Smooth muscle cell (in vitro differentiated cells): Measurements from ENCODE around the gene WTIP. TPM values are rescaled to one million over a fixed set of nuclear protein-coding genes. Genes with fewer than 3 reads are reported as not detected.
"Not testable (repeated sequence)": the region's sequence is repeated elsewhere in the genome, so short reads cannot be mapped to it uniquely, and the experiment has no call there.

Experiments
- DNase-seq: peaks from one replicate; lab custom pipeline; 2025; ENCODE audit not compliant: unreplicated experiment; lab: John Stamatoyannopoulos, UW
- H2AFZ ChIP-seq: fragments of 200-600 bp; sonication (generic); 2 replicates; pipeline ENCODE4 v1.6.0; 2016; ENCODE audit warnings: antibody characterized with exemption, low read depth, mild to moderate bottlenecking
- H3F3A ChIP-seq: fragments of 200-600 bp; sonication (generic); 2 replicates; pipeline ENCODE4 v1.6.0; 2017; ENCODE audit warnings: antibody characterized with exemption, low read depth
- H3K27ac ChIP-seq: fragments of 200-600 bp; sonication (generic); 2 replicates; pipeline ENCODE4 v1.5.1; 2016; ENCODE audit warnings: low read depth, mild to moderate bottlenecking
- H3K27me3 ChIP-seq: fragments of 200-600 bp; sonication (generic); 2 replicates; pipeline ENCODE4 v1.6.1; 2016; ENCODE audit warnings: low read depth, mild to moderate bottlenecking
- H3K36me3 ChIP-seq: fragments of 200-600 bp; sonication (generic); 2 replicates; pipeline ENCODE4 v1.5.1; 2016; ENCODE audit warnings: low read depth
- H3K4me1 ChIP-seq: fragments of 200-600 bp; sonication (generic); 2 replicates; pipeline ENCODE4 v1.5.1; 2016; ENCODE audit warnings: low read depth
- H3K4me2 ChIP-seq: fragments of 200-600 bp; sonication (generic); 2 replicates; pipeline ENCODE4 v1.6.0; 2016; ENCODE audit warnings: mild to moderate bottlenecking
- H3K4me3 ChIP-seq: fragments of 200-600 bp; sonication (generic); 2 replicates; pipeline ENCODE4 v1.5.1; 2016; ENCODE audit warnings: mild to moderate bottlenecking
- H3K79me2 ChIP-seq: fragments of 200-600 bp; sonication (generic); 2 replicates; pipeline ENCODE4 v1.6.0; 2016; ENCODE audit warnings: low read depth, mild to moderate bottlenecking
- H3K9ac ChIP-seq: fragments of 200-600 bp; sonication (generic); 2 replicates; pipeline ENCODE4 v1.6.0; 2016; ENCODE audit warnings: low read depth
- H3K9me3 ChIP-seq: fragments of 200-600 bp; sonication (generic); replicated peaks from 2 replicates; pipeline ENCODE4 v1.5.1; 2016; ENCODE audit warnings: low read depth
- H4K20me1 ChIP-seq: fragments of 200-600 bp; sonication (generic); 2 replicates; pipeline ENCODE4 v1.6.0; 2016; ENCODE audit warnings: low read depth
- WGBS: methylation state at CpG from one replicate; pipeline ENCODE4 v1.1.7; 2016; ENCODE audit warnings: low lambda C conversion rate; 5-methylcytosine and 5-hydroxymethylcytosine counted together
- polyA plus RNA-seq: library from polyadenylated mRNA; unstranded; fragments of >200 nt; fragmentation: Nextera tagmentation; extraction: Ambion mirVana; gene quantifications from 2 replicates; pipeline ENCODE4 v1.2.1, GENCODE V29; 2016
- total RNA-seq: library from RNA; depleted of rRNA; stranded (reverse); fragments of >200 nt; gene quantifications from 2 replicates; pipeline ENCODE4 v1.2.3, GENCODE V29; 2014
- TF ChIP-seq, protein P1 (sequence below): fragments of 200-600 bp; sonication (generic); IDR thresholded peaks from 2 replicates; pipeline ENCODE4 v1.5.1; 2017; ENCODE audit warnings: borderline replicate concordance, mild to moderate bottlenecking, antibody characterized with exemption; ENCODE audit not compliant: insufficient read depth, poor library complexity, severe bottlenecking

WTIP gene
- total and polyA plus RNA-seq, 2 experiments from 2014 or later = 13.8 to 16.0 TPM

DNA sequence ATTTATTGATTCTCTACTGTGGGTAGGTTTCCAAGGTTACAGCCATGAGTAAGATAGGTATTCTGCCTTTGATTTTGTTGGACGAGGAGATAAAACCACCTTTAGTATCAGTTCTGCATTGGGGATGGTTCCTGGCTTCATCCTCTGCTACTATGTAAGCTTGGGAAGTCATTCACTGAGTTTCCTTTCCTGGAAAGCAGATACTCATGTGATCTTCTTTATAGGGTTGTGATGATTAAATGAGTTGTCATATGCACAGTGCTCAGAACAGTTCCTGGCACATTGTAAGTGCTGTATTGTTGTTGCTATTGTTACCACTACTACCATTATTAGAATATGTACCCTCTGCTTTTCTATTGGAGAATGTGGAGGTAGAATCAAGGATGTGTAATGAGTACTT lies 13.1 kb upstream of the WTIP start:
- Histone ChIP-seq H3K36me3 (peaks cover 19% of the 10 kb centered on the region), H3K27ac (no peak overlapping the region), H3K9ac (no peak overlapping the region), H3K4me3 (no peak overlapping the region), H3K4me1 (no peaks in the 10 kb centered on the region), H2AFZ (no peak overlapping the region), H3F3A (peaks cover 3% of the 10 kb centered on the region), H3K27me3 (no peaks in the 10 kb centered on the region), H3K79me2 (no peaks in the 10 kb centered on the region), H3K9me3 (no peaks in the 10 kb centered on the region), H4K20me1 (peaks cover 19% of the 10 kb centered on the region), H3K4me2 (no peak overlapping the region)
- WGBS = 93% methylated on average over 1 of the region's 1 CpG
- TF ChIP-seq, protein P1, sequence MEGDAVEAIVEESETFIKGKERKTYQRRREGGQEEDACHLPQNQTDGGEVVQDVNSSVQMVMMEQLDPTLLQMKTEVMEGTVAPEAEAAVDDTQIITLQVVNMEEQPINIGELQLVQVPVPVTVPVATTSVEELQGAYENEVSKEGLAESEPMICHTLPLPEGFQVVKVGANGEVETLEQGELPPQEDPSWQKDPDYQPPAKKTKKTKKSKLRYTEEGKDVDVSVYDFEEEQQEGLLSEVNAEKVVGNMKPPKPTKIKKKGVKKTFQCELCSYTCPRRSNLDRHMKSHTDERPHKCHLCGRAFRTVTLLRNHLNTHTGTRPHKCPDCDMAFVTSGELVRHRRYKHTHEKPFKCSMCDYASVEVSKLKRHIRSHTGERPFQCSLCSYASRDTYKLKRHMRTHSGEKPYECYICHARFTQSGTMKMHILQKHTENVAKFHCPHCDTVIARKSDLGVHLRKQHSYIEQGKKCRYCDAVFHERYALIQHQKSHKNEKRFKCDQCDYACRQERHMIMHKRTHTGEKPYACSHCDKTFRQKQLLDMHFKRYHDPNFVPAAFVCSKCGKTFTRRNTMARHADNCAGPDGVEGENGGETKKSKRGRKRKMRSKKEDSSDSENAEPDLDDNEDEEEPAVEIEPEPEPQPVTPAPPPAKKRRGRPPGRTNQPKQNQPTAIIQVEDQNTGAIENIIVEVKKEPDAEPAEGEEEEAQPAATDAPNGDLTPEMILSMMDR = no peak
- no peak for DNase-seq

GRCh38 chr19:34469026-34469425 lies 12.5 kb upstream of the WTIP start:
- H3K79me2 ChIP-seq, H3K4me1 ChIP-seq, H3K27me3 ChIP-seq, DNase-seq, H2AFZ ChIP-seq, H3F3A ChIP-seq, H3K4me2 ChIP-seq, H3K9me3 ChIP-seq, H3K27ac ChIP-seq, H3K4me3 ChIP-seq, H3K9ac ChIP-seq: not testable (repeated sequence)
- WGBS = 95% methylated on average over 5 of the region's 5 CpGs
- Histone ChIP-seq H4K20me1 (peaks cover 14% of the 10 kb centered on the region), H3K36me3 (peaks cover 19% of the 10 kb centered on the region)

DNA sequence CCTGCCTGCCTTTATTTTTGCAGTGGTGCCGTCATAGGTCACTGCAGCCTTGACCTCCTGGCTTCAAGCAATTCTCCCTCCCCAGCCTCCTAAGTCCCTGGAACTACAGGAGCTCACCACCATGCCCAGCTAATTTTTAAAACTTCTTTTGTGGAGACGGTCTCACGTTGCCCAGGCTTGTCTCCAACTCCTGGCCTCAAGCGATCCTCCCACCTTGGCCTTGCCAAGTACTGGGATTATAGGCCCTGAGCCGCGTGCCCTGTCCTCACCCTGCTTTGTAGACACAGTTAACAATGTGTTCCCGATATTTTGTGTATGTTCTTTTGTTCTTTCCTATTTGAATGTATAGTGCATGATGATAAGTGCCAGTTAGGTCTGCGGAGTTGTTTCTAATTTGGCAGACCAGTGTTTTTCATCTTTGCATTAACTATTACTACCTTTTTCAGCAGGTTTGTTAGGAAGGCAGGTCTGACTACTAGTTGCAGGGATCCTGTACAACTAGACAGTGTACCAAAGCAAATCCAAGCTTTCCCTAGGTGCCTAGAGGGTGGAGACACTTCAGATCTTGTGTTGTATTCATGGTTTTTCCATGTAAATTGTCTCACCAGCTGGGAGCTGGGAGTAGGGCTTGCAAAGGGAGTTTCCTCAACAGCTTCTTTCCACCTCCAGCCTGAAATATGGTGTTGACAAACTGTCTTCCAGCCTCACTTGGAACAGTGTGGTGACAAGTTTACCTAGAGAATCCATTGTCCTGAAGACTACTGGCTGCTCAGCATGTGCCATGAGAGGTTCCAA lies 9.5 kb upstream of the WTIP start:
- TF ChIP-seq, protein P1 = no peak
- DNase-seq = no peak
- Histone ChIP-seq H3F3A (peaks cover 13% of the 10 kb centered on the region), H3K27me3 (no peaks in the 10 kb centered on the region), H3K9ac (no peak overlapping the region), H3K9me3 (no peaks in the 10 kb centered on the region), H2AFZ (no peak overlapping the region), H3K79me2 (no peaks in the 10 kb centered on the region), H3K27ac (no peak overlapping the region), H3K4me3 (no peak overlapping the region), H3K4me1 (no peaks in the 10 kb centered on the region), H3K4me2 (no peak overlapping the region), H3K36me3 (peaks cover 19% of the 10 kb centered on the region), H4K20me1 (peaks cover 7% of the 10 kb centered on the region)
- over 99% methylated on average over 8 of the region's 8 CpGs for WGBS

DNA sequence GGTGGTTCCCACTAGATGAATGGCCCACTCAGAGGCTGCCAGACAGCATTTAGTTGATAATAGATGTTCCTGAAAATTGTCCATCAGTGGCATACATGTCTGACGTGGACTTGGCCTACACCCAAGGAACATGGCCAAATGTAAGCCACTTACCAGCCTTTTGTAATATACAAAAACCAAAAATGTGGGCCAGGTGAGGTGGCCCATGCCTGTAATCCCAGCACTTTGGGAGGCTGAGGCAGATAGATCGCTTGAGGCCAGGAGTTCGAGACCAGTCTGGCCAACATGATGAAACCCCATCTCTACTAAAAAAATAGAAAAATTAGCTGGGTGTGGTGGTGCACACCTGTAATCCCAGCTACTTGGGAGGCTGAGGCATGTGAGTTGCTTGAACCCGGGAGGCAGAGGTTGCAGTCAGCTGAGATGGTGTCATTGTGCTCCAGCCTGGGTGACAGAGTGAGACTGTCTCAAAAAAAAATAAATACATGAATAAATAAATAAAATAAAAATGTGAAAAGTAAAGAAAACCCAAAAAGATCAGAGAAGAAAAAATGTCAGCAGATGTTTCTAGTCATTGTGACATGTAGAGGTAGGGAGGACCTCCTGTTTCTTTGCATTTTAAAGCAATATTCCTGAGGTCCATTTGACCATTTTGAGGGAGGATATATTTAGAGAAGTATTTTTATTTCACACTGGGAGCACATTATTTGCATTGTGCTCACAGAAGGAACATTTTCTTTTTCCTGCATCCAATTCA lies 7.1 kb upstream of the WTIP start:
- DNase-seq = no peak
- H3F3A ChIP-seq = peaks cover 13% of the 10 kb centered on the region
- no peaks in the 10 kb centered on the region for H3K9me3 ChIP-seq
- H3K27ac ChIP-seq = peak overlapping the region; percentile 79
- no peaks in the 10 kb centered on the region for H3K79me2 ChIP-seq
- H3K4me1 ChIP-seq = no peaks in the 10 kb centered on the region
- TF ChIP-seq, protein P1 = no peak
- peak overlapping the region; percentile 40 for H3K4me2 ChIP-seq
- H4K20me1 ChIP-seq = peaks cover 3% of the 10 kb centered on the region
- H3K9ac ChIP-seq = no peak overlapping the region
- H3K27me3 ChIP-seq = no peaks in the 10 kb centered on the region
- peaks cover 10% of the 10 kb centered on the region for H3K36me3 ChIP-seq
- 96% methylated on average over 4 of the region's 4 CpGs for WGBS
- no peak overlapping the region for H3K4me3 ChIP-seq
- no peak overlapping the region for H2AFZ ChIP-seq
